Measurements from ENCODE around the gene ITPRIPL2.

- TF ChIP-seq CTCF (IDR thresholded peaks at IDR 0.05) (no peak), POLR2A (IDR thresholded peaks at IDR 0.05) (no peak)
Measured at GRCh38 chr16:19119564-19119963, 5.8 kb downstream of the ITPRIPL2 start.

Data from right lobe of liver (tissue), 4 donors.